ENCODE results near the gene RBM19. TPM values are rescaled to one million over a fixed set of nuclear protein-coding genes. Genes with fewer than 3 reads are reported as not detected.

Gene RBM19
- total and polyA plus RNA-seq, 2 donors (not counting 3 experiments of a cell fraction or from before 2014, with no cell fraction given) = 13.2 to 34.4 TPM

- Histone ChIP-seq H3K27me3 (ENCODE audit: control insufficient read depth in 2 of 2, insufficient read depth in 2 of 2, low read length in 2 of 2) (no peaks in the 10 kb centered on the region), H3K79me2 (ENCODE audit: control insufficient read depth, insufficient read depth, low read length) (no peaks in the 10 kb centered on the region), H3K4me1 (ENCODE audit: control insufficient read depth, extremely low read depth, insufficient read depth, low read length) (no peaks in the 10 kb centered on the region), H4K20me1 (replicated peaks; ENCODE audit: control insufficient read depth, extremely low read depth, insufficient read depth, low read length) (no peaks in the 10 kb centered on the region), H3K9ac (replicated peaks; ENCODE audit: extremely low read depth, insufficient read depth, low read length) (no peak overlapping the region), H3K9me1 (replicated peaks; ENCODE audit: control insufficient read depth, extremely low read depth, insufficient read depth, low read length) (no peaks in the 10 kb centered on the region), H3K9me3 (replicated peaks; ENCODE audit: control insufficient read depth, insufficient read depth, low read length) (no peaks in the 10 kb centered on the region), H3K4me3 (replicated peaks in 1 of 3; ENCODE audit: insufficient read depth in 1 of 3, low read depth in 1 of 3, low read length in 3 of 3) (no peak overlapping the region), H3K36me3 (ENCODE audit: control insufficient read depth in 2 of 2, extremely low read depth in 1 of 2, insufficient read depth in 2 of 2, low read length in 2 of 2) (peaks cover 5 to 13% of the 10 kb centered on the region in 2 experiments), H3K27ac (ENCODE audit: insufficient read depth, low read depth, low read length) (no peak overlapping the region), H2AFZ (ENCODE audit: low read depth, low read length) (no peak overlapping the region), H3K4me2 (ENCODE audit: insufficient read depth, low read length) (no peak overlapping the region)
- ChIA-PET CTCF (interaction anchor here (1.6 kb wide), 1 partner anchor 459 kb away, joined by 4 read pairs; no protein-coding TSS in a partner anchor), POLR2A (no interaction called here)
- DNase-seq (ENCODE audit: low read depth, low spot score) = no peak
- TF ChIP-seq GATA2 (IDR thresholded peaks at IDR 0.05; ENCODE audit: insufficient read depth, insufficient read length, low read depth, low read length) = no peak
- TF ChIP-seq MYC (IDR thresholded peaks at IDR 0.05; ENCODE audit: low read depth, low read length) = no peak
- no peak for TF ChIP-seq FOS (IDR thresholded peaks at IDR 0.05; ENCODE audit: borderline replicate concordance, insufficient read depth, low read length)
- no peak for TF ChIP-seq EZH2 (IDR thresholded peaks at IDR 0.05; ENCODE audit: borderline replicate concordance, low read depth, low read length, severe bottlenecking)
- TF ChIP-seq POLR2A (IDR thresholded peaks at IDR 0.05; ENCODE audit: low read depth, low read length) = no peak
- TF ChIP-seq CTCF (IDR thresholded peaks at IDR 0.05; ENCODE audit: extremely low read depth in 1 of 2, insufficient read depth in 1 of 2, low read depth in 1 of 2, low read length in 2 of 2) = no peak
- TF ChIP-seq POLR2AphosphoS5 (IDR thresholded peaks at IDR 0.05; ENCODE audit: insufficient read depth, low read depth, low read length) = no peak
- TF ChIP-seq MAX (IDR thresholded peaks at IDR 0.05; ENCODE audit: insufficient read depth, insufficient read length) = no peak
- TF ChIP-seq JUN (IDR thresholded peaks at IDR 0.05; ENCODE audit: borderline replicate concordance, insufficient read depth, insufficient read length, low read depth) = no peak
- FAIRE-seq = no peak
- BruUV-seq (replicated peaks) = no TSS peak
- intact Hi-C loops (cut with micrococcal nuclease) (no loop called here), dilution Hi-C loops (cut with MboI; ENCODE audit: extremely low pct_ligation_motif_present, low sequenced_read_pairs) (no loop called here)
Measured at GRCh38 chr12:113921430-113921829, 44.7 kb downstream of the RBM19 start.

Measured in endothelial cell of umbilical vein (primary cell).